ENCODE data around the gene PLAGL2. TPM values are rescaled to one million over a fixed set of nuclear protein-coding genes. Genes with fewer than 3 reads are reported as not detected.
"Not testable (repeated sequence)": the region's sequence is repeated elsewhere in the genome, so short reads cannot be mapped to it uniquely, and the experiment has no call there.

The PLAGL2 gene
- total and polyA plus RNA-seq, 4 donors, result 4.6 to 15.8 (median 12.9) TPM

- DNase-seq (no peak), ATAC-seq (ENCODE audit: insufficient read depth, low FRiP score) (peak; percentile 21)
- peak overlapping the region in 1 of 2 donors; percentile 85 for H3K27ac ChIP-seq (ENCODE audit: low read depth in 1 of 2, low read length in 1 of 2)
- H3K4me1 ChIP-seq (ENCODE audit: control insufficient read depth in 5 of 5, insufficient read depth in 5 of 5, low read length in 5 of 5), result peaks cover 7 to 44% (median 18%) of the 10 kb centered on the region in 5 donors
- H3K36me3 ChIP-seq (ENCODE audit: control insufficient read depth in 4 of 4, insufficient read depth in 4 of 4, low read length in 4 of 4), result peaks cover 14 to 25% (median 23%) of the 10 kb centered on the region in 4 donors
- 27 to 46% methylated on average over 8 of the region's 8 CpGs for WGBS, 2 donors
- peak overlapping the region in 1 of 2 donors; percentile 4 for H3K9ac ChIP-seq (ENCODE audit: insufficient read depth in 1 of 2, low read length in 2 of 2)
- no peaks in the 10 kb centered on the region for H3K9me3 ChIP-seq (ENCODE audit: control insufficient read depth in 4 of 4, insufficient read depth in 3 of 4, low read length in 3 of 4)
- no peak overlapping the region for H3K4me3 ChIP-seq
- TF ChIP-seq CTCF (IDR thresholded peaks at IDR 0.05; ENCODE audit: control extremely low read depth, extremely low read depth), result no peak
- no peaks in the 10 kb centered on the region for H3K27me3 ChIP-seq (ENCODE audit: control insufficient read depth in 3 of 3, insufficient read depth in 3 of 3, low read length in 2 of 3)
Observed at GRCh38 chr20:32201977-32202363, 5.6 kb downstream of the PLAGL2 start.

- TF ChIP-seq CTCF (IDR thresholded peaks at IDR 0.05; ENCODE audit: control extremely low read depth, extremely low read depth), result no peak
- peaks cover 14 to 30% (median 24%) of the 10 kb centered on the region in 4 donors for H3K36me3 ChIP-seq (ENCODE audit: control insufficient read depth in 4 of 4, insufficient read depth in 4 of 4, low read length in 4 of 4)
- peaks cover 5 to 42% (median 18%) of the 10 kb centered on the region in 5 donors for H3K4me1 ChIP-seq (ENCODE audit: control insufficient read depth in 5 of 5, insufficient read depth in 5 of 5, low read length in 5 of 5)
- DNase-seq (no peak), ATAC-seq (ENCODE audit: insufficient read depth, low FRiP score) (peak; percentile 25)
- H3K27me3 ChIP-seq (ENCODE audit: control insufficient read depth in 3 of 3, insufficient read depth in 3 of 3, low read length in 2 of 3), result no peaks in the 10 kb centered on the region
- peak overlapping the region in 1 of 2 donors; percentile 4 for H3K9ac ChIP-seq (ENCODE audit: insufficient read depth in 1 of 2, low read length in 2 of 2)
- H3K9me3 ChIP-seq (ENCODE audit: control insufficient read depth in 4 of 4, insufficient read depth in 3 of 4, low read length in 3 of 4), result no peaks in the 10 kb centered on the region
- WGBS, 2 donors, result 71 to 89% methylated on average over 4 of the region's 4 CpGs
- peak overlapping the region in 1 of 2 donors; percentile 85 for H3K27ac ChIP-seq (ENCODE audit: low read depth in 1 of 2, low read length in 1 of 2)
- no peak overlapping the region for H3K4me3 ChIP-seq
Observed at GRCh38 chr20:32201296-32201976, 6.1 kb downstream of the PLAGL2 start.

GRCh38 chr20:32199006-32199405 is 8.5 kb downstream of the PLAGL2 start:
- H3K4me3 ChIP-seq, result no peak overlapping the region
- no peak for ATAC-seq (ENCODE audit: insufficient read depth, low FRiP score)
- no peak overlapping the region for H3K9ac ChIP-seq (ENCODE audit: insufficient read depth in 1 of 2, low read length in 2 of 2)
- no peaks in the 10 kb centered on the region for H3K27me3 ChIP-seq (ENCODE audit: control insufficient read depth in 3 of 3, insufficient read depth in 3 of 3, low read length in 2 of 3)
- H3K9me3 ChIP-seq (ENCODE audit: control insufficient read depth in 4 of 4, insufficient read depth in 3 of 4, low read length in 3 of 4), result no peaks in the 10 kb centered on the region
- peaks cover 0 to 20% (median 12%) of the 10 kb centered on the region in 5 donors for H3K4me1 ChIP-seq (ENCODE audit: control insufficient read depth in 5 of 5, insufficient read depth in 5 of 5, low read length in 5 of 5)
- peaks cover 14 to 47% (median 33%) of the 10 kb centered on the region in 4 donors for H3K36me3 ChIP-seq (ENCODE audit: control insufficient read depth in 4 of 4, insufficient read depth in 4 of 4, low read length in 4 of 4)
- no peak overlapping the region for H3K27ac ChIP-seq (ENCODE audit: low read depth in 1 of 2, low read length in 1 of 2)
- 85 to 91% methylated on average over 4 of the region's 4 CpGs for WGBS, 2 donors
- no peak for DNase-seq
- no peak for TF ChIP-seq CTCF (IDR thresholded peaks at IDR 0.05; ENCODE audit: control extremely low read depth, extremely low read depth)

GRCh38 chr20:32197136-32197535 is 10.4 kb downstream of the PLAGL2 start:
- not testable (repeated sequence) for H3K4me3 ChIP-seq; H3K9me3 ChIP-seq (ENCODE audit: control insufficient read depth in 4 of 4, insufficient read depth in 3 of 4, low read length in 3 of 4); H3K4me1 ChIP-seq (ENCODE audit: control insufficient read depth in 5 of 5, insufficient read depth in 5 of 5, low read length in 5 of 5); H3K27ac ChIP-seq (ENCODE audit: low read depth in 1 of 2, low read length in 1 of 2); DNase-seq; ATAC-seq (ENCODE audit: insufficient read depth, low FRiP score); H3K9ac ChIP-seq (ENCODE audit: insufficient read depth in 1 of 2, low read length in 2 of 2); H3K27me3 ChIP-seq (ENCODE audit: control insufficient read depth in 3 of 3, insufficient read depth in 3 of 3, low read length in 2 of 3)
- H3K36me3 ChIP-seq (ENCODE audit: control insufficient read depth in 4 of 4, insufficient read depth in 4 of 4, low read length in 4 of 4), result peaks cover 14 to 47% (median 33%) of the 10 kb centered on the region in 4 donors
- 92 to 93% methylated on average over 20 of the region's 20 CpGs for WGBS, 2 donors

- H3K36me3 ChIP-seq (ENCODE audit: control insufficient read depth in 4 of 4, insufficient read depth in 4 of 4, low read length in 4 of 4), result peaks cover 14 to 45% (median 29%) of the 10 kb centered on the region in 4 donors
- H3K27ac ChIP-seq (ENCODE audit: low read depth in 1 of 2, low read length in 1 of 2); DNase-seq; H3K4me3 ChIP-seq; H3K4me1 ChIP-seq (ENCODE audit: control insufficient read depth in 5 of 5, insufficient read depth in 5 of 5, low read length in 5 of 5); H3K9ac ChIP-seq (ENCODE audit: insufficient read depth in 1 of 2, low read length in 2 of 2); ATAC-seq (ENCODE audit: insufficient read depth, low FRiP score); H3K9me3 ChIP-seq (ENCODE audit: control insufficient read depth in 4 of 4, insufficient read depth in 3 of 4, low read length in 3 of 4); H3K27me3 ChIP-seq (ENCODE audit: control insufficient read depth in 3 of 3, insufficient read depth in 3 of 3, low read length in 2 of 3): not testable (repeated sequence)
- WGBS, 2 donors, result 95 to 96% methylated on average over 10 to 11 of the region's 11 CpGs
Observed at GRCh38 chr20:32196613-32197012, 10.9 kb downstream of the PLAGL2 start.
